ENCODE measurements around the gene TTC7B.

TTC7B gene

DNA sequence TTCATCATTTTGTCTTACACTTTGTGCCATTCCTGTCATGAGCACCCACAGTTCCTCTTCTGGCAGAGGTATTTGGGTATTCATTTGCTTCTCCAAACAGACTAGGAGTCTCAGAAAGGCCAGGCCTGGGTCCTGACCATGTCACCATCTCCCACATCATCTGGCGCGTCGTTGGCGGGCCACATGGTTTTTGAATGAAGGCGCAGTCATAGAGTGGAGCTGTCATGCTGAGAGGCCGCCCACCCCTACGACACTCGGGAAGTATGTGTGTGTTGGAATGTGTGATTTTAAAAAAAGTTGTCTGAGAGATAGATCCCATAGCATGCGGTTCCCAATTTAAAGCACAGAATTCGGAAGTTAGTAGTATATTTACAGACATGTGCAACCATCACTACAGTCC is 15.6 kb upstream of the TTC7B start:
- DNase-seq (ENCODE audit: low spot score) (peak; percentile 33), ATAC-seq (ENCODE audit: low read depth) (no peak)
- no peaks in the 10 kb centered on the region for H3K9me3 ChIP-seq (ENCODE audit: severe bottlenecking)
- no peak overlapping the region for H3K27ac ChIP-seq (ENCODE audit: poor library complexity, severe bottlenecking)
- H3K4me3 ChIP-seq (ENCODE audit: severe bottlenecking), result no peak overlapping the region
- no peaks in the 10 kb centered on the region for H3K36me3 ChIP-seq (ENCODE audit: low read depth)
- TF ChIP-seq, protein P1, sequence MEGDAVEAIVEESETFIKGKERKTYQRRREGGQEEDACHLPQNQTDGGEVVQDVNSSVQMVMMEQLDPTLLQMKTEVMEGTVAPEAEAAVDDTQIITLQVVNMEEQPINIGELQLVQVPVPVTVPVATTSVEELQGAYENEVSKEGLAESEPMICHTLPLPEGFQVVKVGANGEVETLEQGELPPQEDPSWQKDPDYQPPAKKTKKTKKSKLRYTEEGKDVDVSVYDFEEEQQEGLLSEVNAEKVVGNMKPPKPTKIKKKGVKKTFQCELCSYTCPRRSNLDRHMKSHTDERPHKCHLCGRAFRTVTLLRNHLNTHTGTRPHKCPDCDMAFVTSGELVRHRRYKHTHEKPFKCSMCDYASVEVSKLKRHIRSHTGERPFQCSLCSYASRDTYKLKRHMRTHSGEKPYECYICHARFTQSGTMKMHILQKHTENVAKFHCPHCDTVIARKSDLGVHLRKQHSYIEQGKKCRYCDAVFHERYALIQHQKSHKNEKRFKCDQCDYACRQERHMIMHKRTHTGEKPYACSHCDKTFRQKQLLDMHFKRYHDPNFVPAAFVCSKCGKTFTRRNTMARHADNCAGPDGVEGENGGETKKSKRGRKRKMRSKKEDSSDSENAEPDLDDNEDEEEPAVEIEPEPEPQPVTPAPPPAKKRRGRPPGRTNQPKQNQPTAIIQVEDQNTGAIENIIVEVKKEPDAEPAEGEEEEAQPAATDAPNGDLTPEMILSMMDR (IDR thresholded peaks at IDR 0.05; ENCODE audit: poor library complexity, severe bottlenecking), result no peak
- H3K27me3 ChIP-seq (ENCODE audit: insufficient read depth, poor library complexity, severe bottlenecking), result no peaks in the 10 kb centered on the region
- peaks cover 7% of the 10 kb centered on the region for H3K4me1 ChIP-seq (ENCODE audit: insufficient read depth, poor library complexity, severe bottlenecking)

DNA sequence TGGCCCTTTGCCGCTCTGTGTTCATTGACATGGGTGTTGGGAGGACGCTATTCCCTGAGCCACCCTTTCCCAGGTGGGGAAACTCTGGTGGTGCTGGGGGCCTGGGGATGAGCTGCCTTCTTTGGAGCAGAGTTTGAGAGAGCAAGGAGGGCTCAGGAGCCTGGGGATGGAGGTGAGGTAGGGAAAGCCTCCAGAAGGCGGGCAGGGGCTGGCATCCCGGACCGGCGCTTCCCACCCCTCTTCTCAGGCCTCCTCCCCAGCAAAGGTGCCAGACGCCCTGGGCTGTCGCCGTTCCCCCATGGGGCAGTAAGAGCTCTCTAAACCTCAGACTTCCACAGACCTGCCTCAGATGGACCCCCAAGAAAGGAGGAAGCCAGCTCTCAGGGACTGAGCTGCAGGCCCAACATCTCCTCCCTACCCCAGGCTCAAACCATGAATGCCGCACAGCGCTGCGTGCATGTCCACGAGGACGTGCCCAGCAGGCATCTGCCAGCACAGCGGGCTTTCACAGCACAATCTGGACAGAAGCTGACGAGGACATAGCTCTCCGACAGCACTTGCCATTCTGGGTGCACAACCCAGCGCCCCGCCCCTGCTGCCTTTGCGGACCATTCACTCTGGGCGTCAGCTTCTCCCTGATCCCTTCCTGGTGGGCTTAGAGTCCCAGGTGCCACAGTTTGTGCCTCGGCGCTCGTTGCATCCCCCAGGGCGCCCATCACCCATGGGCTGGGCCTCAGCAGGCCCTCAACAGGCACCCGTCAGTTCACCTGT is 14.9 kb upstream of the TTC7B start:
- H3K4me3 ChIP-seq (ENCODE audit: severe bottlenecking), result no peak overlapping the region
- no peaks in the 10 kb centered on the region for H3K9me3 ChIP-seq (ENCODE audit: severe bottlenecking)
- no peak overlapping the region for H3K27ac ChIP-seq (ENCODE audit: poor library complexity, severe bottlenecking)
- ATAC-seq (ENCODE audit: low read depth) (no peak), DNase-seq (ENCODE audit: low spot score) (peak; percentile 56)
- H3K4me1 ChIP-seq (ENCODE audit: insufficient read depth, poor library complexity, severe bottlenecking), result peaks cover 7% of the 10 kb centered on the region
- H3K27me3 ChIP-seq (ENCODE audit: insufficient read depth, poor library complexity, severe bottlenecking), result no peaks in the 10 kb centered on the region
- no peaks in the 10 kb centered on the region for H3K36me3 ChIP-seq (ENCODE audit: low read depth)
- TF ChIP-seq, protein P1 (IDR thresholded peaks at IDR 0.05; ENCODE audit: poor library complexity, severe bottlenecking), result no peak

DNA sequence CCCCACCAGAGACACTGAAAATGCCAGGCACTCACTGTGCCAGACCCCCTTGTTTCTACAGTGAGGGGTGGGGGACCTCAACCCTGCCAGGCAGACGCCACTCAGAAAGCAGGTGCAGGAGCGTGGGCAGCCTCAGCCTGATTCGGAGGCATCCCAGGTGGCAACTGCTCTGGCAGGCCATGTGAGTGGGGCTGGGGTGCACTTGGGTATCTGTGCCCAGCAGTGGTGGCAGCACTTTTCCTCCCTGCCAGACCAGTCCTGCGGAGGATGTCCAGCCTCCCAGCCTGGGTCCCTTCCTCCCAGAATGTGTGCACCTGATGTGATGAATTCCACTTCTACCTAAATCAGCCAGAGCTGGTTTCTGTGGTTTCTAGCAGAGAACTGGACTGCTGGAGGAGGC is 13.4 kb upstream of the TTC7B start:
- Histone ChIP-seq H3K27me3 (ENCODE audit: insufficient read depth, poor library complexity, severe bottlenecking) (no peaks in the 10 kb centered on the region), H3K9me3 (ENCODE audit: severe bottlenecking) (no peaks in the 10 kb centered on the region), H3K27ac (ENCODE audit: poor library complexity, severe bottlenecking) (no peak overlapping the region), H3K36me3 (ENCODE audit: low read depth) (no peaks in the 10 kb centered on the region), H3K4me3 (ENCODE audit: severe bottlenecking) (no peak overlapping the region), H3K4me1 (ENCODE audit: insufficient read depth, poor library complexity, severe bottlenecking) (peaks cover 7% of the 10 kb centered on the region)
- TF ChIP-seq, protein P1 (IDR thresholded peaks at IDR 0.05; ENCODE audit: poor library complexity, severe bottlenecking), result no peak
- no peak for ATAC-seq (ENCODE audit: low read depth)
- DNase-seq (ENCODE audit: low spot score), result peak; percentile 65

DNA sequence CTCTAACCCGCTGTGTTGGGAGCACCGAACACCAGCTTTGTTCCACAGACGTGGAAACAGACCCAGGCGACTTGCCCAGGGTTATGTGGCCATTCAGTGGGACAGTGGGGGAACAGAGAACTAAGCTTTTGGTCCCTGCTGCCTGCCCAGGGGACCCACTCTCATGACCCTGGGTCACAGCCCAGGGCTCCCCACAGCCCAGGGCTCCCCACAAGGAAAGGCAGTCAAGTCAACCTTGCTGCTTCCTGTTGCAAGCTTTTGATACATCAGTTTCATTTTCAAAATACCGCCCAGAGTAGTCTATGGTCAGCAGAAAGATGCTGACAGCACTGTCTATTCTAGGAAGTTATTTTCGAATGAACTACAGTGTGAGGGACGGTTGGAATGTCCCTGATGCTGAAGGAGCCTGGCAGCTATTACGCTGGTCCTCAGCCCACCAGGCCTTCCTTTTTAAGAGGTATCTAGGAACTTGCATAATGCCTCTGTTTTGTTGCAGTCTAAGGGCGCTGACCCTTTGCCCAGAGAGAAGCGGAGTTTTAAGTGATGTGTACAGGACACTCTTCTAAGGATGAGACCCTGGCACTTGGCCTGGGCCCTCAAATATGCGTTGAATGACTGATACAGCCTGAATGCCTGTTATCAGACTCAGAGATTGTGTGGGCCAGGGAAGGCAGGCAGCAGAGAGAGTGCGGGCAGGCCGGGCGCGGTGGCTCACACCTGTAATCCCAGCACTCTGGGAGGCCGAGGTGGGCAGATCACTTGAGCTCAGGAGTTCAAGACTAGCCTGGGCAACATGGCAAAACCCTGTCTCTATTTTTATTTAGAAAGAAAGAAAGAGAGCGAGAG is 12.6 kb upstream of the TTC7B start:
- Histone ChIP-seq H3K9me3 (ENCODE audit: severe bottlenecking) (no peaks in the 10 kb centered on the region), H3K27me3 (ENCODE audit: insufficient read depth, poor library complexity, severe bottlenecking) (no peaks in the 10 kb centered on the region), H3K36me3 (ENCODE audit: low read depth) (no peaks in the 10 kb centered on the region), H3K4me1 (ENCODE audit: insufficient read depth, poor library complexity, severe bottlenecking) (peaks cover 7% of the 10 kb centered on the region), H3K4me3 (ENCODE audit: severe bottlenecking) (peak overlapping the region; percentile 31), H3K27ac (ENCODE audit: poor library complexity, severe bottlenecking) (no peak overlapping the region)
- ATAC-seq (ENCODE audit: low read depth) (no peak), DNase-seq (ENCODE audit: low spot score) (peak; percentile 26)
- TF ChIP-seq, protein P1 (IDR thresholded peaks at IDR 0.05; ENCODE audit: poor library complexity, severe bottlenecking), result no peak

All from RWPE2 (cell line).